ENCODE data around the gene RGL4. TPM values are rescaled to one million over a fixed set of nuclear protein-coding genes. Genes with fewer than 3 reads are reported as not detected.

Gene RGL4
- polyA plus RNA-seq, 3 donors from 2014 or later, result 40.6 to 47.8 (median 42.8) TPM

Other genes starting within 250 kb of the RGL4 start
- gene IGLL1, start 110.7 kb upstream of the RGL4 start, polyA plus RNA-seq, result not detected
- not detected for gene DRICH1, start 58.7 kb upstream of the RGL4 start, polyA plus RNA-seq
- gene ZNF70, start 60.1 kb downstream of the RGL4 start, polyA plus RNA-seq, result under 1 TPM in 2 of 3 donors, not detected in 1; 0.29 to 1.00 TPM
- gene VPREB3, start 63.4 kb downstream of the RGL4 start, polyA plus RNA-seq, result 1 to 10 TPM in 1 of 3 donors, not detected in 2; 1.3 TPM
- 1 to 10 TPM in 1 of 3 donors, not detected in 2; 1.1 TPM for gene C22orf15, start 72.0 kb downstream of the RGL4 start, polyA plus RNA-seq
- gene CHCHD10, start 77.0 kb downstream of the RGL4 start, polyA plus RNA-seq, result 1 to 10 TPM; 5.7 to 9.3 (median 8.1) TPM
- 1 to 10 TPM in 2 of 3 donors, under 1 TPM in 1; 0.76 to 1.7 (median 1.2) TPM for gene MMP11, start 81.8 kb downstream of the RGL4 start, polyA plus RNA-seq
- 10 to 100 TPM; 28.5 to 49.5 (median 40.3) TPM for gene SMARCB1, start 96.0 kb downstream of the RGL4 start, polyA plus RNA-seq
- gene DERL3, start 148.0 kb downstream of the RGL4 start, polyA plus RNA-seq, result 1 to 10 TPM in 1 of 3 donors, under 1 TPM in 2; 0.61 to 1.2 (median 0.62) TPM
- gene SLC2A11, start 166.9 kb downstream of the RGL4 start, polyA plus RNA-seq, result 1 to 10 TPM in 2 of 3 donors, under 1 TPM in 1; 0.48 to 3.0 (median 2.0) TPM
- 1,000 to 10,000 TPM in 1 of 3 donors, 100 to 1,000 TPM in 2; 788 to 1,627 (median 947) TPM for gene MIF, start 203.4 kb downstream of the RGL4 start, polyA plus RNA-seq

Data from immature natural killer cell (primary cell).